Amniotic epithelial cell (primary cell): ENCODE measurements around the gene TGFB2.

ENCODE experiments used
- DNase-seq: peaks from one replicate; pipeline ENCODE4 v3.0.0-alpha.2; 2010; ENCODE audit warnings: low read depth

TGFB2 gene

DNA sequence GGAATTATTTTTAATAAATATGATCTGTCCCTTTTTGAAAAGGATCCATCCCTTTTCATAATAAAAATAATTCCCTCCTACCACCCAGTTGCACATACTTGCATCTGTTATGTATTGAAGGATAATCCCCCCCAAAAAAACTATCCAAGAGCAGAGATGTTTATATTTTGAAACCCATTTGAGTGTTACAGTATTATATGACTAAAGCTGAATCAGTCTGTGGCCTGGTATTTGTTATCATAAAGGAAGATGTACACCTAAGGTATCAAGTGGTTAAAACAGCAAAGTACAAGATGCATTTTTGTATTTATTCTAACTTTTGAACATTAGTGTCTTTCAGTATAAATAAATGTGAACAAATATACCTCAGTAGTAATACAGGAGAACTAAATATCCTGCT lies 12.7 kb upstream of the TGFB2 start:
- no peak for DNase-seq

DNA sequence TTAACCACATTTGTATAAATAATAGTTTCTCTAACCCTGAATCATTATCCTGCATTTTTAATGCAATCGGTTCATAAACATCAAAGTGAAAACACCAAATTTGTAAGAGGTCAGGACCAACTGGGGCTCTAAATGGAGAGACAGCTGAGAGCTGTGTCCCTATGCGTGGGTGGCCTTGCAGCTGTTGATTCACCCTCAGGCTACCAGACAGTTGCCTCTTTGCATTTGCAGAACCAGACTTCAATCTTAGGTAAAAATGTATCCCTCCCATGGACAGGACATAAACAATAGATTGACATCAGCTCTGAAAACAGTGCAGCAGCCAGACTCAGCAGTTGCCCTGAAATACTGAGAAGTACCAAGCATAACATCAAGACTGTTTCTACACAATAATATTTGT lies 8.8 kb upstream of the TGFB2 start:
- DNase-seq: no peak

DNA sequence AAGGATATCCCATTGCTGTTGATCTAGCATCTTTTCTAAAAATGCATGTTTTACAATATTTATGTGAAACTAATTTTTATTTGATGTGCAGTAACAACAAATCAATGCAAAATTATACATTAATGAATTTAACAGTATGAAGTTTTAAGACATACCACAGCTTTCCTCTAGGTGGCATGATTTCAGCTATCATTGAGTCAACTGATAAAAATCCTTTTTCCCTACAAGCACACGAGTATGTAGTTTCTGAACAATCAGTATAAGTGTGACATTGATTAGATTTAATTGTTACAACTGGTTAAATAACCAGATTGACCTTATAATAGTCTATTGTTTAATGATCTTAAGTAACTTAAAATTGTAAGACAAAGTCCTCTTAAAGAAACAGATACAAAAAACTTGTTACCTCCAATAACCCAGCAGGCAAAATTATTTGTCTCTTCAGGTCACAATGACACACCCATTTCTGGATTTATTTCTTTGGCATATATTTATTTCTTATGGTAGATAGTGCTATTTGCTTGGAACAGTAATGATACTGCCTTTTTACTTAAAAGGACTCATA lies 5.8 kb upstream of the TGFB2 start:
- peak; percentile 43 for DNase-seq

DNA sequence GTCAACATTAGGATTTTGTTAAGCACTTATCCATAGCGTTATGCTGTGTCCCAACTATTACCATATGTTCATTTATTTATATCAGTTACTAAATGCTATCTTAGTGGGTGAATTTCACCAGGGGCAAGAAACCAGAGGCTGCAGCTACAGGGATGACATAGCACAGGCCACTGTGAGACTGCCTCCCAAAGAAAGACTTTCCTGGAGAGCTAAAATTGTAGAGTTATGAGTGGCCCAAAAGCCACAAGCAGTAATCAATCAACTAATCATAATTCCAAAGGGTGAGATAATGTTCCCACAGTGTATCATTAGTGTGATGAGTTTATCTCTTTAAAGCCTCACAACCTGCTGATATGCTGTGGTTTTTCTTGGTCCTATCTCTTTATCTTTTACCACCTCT lies 3.8 kb upstream of the TGFB2 start:
- peak; percentile 68 for DNase-seq

DNA sequence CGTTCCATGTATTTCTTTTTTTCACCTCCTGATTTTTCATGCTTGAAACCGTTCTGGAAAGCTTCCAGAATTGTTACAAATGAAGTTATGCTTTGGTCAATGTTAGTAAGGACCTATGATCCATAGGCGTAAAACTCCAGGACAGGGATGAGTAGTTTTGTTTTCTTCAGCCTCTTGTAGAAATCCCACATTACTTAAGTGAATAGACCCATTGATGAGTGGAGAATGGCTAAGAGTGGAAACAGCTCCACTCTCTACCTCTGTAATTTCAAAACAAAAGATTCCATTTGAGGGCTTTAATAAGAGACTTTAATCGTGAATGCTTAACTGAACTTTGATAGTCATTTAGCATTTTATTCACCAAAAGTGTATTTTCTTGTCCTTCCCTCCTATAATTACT lies 3.0 kb upstream of the TGFB2 start:
- no peak for DNase-seq

DNA sequence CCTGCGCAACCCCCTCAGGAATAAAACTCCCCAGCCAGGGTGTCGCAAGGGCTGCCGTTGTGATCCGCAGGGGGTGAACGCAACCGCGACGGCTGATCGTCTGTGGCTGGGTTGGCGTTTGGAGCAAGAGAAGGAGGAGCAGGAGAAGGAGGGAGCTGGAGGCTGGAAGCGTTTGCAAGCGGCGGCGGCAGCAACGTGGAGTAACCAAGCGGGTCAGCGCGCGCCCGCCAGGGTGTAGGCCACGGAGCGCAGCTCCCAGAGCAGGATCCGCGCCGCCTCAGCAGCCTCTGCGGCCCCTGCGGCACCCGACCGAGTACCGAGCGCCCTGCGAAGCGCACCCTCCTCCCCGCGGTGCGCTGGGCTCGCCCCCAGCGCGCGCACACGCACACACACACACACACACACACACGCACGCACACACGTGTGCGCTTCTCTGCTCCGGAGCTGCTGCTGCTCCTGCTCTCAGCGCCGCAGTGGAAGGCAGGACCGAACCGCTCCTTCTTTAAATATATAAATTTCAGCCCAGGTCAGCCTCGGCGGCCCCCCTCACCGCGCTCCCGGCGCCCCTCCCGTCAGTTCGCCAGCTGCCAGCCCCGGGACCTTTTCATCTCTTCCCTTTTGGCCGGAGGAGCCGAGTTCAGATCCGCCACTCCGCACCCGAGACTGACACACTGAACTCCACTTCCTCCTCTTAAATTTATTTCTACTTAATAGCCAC lies 696 bp downstream of the TGFB2 start:
- DNase-seq: peak; percentile 79

DNA sequence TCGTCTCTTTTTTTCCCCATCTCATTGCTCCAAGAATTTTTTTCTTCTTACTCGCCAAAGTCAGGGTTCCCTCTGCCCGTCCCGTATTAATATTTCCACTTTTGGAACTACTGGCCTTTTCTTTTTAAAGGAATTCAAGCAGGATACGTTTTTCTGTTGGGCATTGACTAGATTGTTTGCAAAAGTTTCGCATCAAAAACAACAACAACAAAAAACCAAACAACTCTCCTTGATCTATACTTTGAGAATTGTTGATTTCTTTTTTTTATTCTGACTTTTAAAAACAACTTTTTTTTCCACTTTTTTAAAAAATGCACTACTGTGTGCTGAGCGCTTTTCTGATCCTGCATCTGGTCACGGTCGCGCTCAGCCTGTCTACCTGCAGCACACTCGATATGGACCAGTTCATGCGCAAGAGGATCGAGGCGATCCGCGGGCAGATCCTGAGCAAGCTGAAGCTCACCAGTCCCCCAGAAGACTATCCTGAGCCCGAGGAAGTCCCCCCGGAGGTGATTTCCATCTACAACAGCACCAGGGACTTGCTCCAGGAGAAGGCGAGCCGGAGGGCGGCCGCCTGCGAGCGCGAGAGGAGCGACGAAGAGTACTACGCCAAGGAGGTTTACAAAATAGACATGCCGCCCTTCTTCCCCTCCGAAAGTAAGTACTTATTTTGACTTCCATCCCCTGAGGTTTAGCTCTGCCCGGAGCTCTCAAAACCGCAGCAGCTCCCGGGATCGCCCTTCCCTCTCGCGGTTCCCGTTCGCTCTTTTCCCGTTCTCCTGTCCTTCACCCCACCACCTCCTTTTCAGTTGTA lies 1.5 kb downstream of the TGFB2 start:
- peak; percentile 35 for DNase-seq

DNA sequence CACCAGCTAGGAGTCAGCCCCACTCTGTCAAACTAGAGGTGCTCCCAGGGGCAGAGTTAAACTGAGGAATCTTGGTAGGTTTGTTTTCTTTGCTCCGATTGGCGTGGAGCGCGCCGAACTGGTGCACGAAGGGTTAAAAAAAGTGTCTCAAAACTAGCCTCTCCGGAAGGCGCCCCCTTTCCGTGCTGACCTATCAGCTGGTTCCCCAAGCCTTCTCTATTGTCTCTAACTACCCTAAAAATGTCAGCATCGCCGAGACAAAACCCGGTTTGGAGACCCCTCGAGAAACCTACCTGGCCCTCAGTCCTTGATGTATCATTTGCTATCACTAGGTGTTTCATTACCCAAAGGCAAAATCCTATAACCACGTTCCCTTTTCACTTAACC lies 2.2 kb downstream of the TGFB2 start:
- DNase-seq: peak; percentile 40

DNA sequence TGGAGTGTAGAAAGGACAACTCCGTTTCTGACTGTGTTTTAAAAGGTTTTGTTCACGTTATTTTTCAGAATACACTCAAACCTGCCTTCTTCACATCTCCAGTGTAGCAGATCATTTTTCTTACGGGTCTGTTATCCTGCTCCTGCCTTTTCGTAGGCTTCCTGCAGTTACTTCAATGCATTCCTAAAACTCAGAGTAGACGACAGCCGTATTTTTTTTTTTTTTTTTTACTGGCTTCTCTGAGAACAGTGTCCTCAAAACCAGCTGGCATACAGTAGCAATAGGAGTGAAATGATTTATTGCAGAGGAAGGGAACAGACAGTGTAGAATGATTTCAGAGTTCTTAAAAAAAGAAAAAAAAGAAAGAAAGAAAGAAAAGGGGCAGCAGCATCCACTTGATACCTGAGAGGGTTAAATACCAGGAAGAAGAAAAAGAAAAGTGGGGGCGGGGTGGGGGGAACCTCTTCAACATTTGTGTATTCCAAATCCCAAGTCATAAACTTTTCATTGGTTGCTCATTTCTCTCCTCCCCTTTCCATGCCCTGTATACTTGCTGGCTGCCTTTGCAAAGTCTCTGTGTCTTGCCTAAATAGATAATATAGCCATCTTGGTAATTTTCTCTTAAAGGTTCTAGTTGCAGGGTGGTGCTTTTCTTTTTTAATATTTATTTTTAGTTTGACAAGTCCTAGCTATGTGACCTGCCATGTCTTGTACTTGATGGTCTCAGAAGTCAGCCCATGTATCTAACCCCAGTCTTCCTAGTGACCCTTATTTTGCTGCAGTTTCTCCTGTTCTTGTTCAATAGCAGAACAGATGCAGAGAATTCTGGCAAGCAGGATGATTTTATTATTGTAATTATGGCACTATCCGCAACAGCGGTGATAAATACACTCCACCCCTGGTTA lies 2.8 kb downstream of the TGFB2 start:
- peak; percentile 62 for DNase-seq

DNA sequence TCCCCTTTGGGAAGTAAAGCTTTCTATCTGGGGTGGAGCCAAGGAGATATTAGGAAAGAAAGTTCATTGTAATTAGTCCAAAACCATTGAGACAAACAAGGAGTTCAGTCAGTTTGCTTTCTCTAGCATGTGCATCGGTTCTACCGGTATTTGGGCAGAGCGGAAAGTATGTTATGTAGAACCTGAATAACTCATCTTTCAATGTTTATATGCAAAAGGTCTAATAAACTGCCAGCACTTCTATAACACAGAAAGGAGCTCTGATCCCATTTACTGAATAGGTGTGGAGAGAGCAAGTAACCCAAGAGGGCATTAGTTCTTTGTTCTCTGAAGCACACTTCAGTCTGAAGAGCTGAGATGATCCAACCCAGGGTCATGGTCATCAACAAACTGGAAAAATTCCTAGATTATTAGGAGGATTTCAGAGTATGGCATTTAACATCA lies 3.5 kb downstream of the TGFB2 start:
- DNase-seq: no peak

DNA sequence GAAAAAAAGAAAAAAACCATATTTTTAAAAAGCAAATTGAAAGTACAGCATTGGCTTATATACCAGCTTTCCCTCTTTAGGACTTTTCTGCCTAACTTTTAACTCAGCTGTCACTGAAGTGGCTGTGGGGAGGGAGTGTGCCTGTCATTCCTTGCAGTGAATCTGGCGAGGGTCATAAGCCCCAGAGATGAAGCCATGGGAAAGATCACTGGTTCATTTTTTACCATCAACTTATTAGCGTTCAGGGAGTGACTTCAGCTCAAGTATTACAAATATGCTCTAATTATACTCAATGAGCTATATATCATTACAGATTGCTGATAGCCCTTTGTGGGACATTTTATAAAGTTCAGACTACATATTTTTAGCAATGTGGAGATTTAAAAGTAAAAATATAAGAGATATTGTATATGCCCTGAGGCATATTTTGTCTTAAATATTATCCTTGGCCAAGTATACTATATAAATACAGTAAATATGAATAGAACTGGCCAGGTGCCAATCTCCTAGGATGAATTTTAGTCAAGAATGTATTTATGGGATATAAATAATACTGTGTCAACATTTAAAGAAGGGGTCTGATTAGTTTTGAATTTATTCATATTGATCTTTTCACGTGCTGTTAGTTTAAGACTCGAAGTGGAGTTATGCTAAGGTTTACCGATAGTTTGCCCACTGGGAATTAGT lies 4.4 kb downstream of the TGFB2 start:
- no peak for DNase-seq

DNA sequence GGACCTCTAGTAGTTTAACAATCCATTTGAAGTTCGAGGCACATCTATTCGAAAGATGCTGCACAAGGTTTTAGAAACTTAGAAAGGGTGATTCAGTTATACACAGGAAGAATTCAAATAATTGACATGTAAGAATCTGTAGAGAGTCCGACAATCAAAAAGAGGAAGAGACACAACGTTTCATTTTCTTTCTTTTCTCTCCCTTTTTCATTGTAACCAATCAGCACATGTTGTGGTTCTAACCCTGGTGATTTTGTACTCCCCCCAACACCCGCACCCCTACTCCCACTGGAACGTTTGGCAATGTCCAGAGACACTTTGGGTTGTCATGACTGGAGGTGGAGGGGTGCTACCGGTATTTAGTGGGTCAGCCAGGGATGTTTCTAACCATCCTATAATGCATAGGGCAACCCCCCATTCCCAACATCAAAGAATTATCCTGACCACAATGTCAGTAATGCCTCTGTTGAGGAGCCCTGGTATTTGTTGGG lies 4.9 kb downstream of the TGFB2 start:
- DNase-seq: no peak

DNA sequence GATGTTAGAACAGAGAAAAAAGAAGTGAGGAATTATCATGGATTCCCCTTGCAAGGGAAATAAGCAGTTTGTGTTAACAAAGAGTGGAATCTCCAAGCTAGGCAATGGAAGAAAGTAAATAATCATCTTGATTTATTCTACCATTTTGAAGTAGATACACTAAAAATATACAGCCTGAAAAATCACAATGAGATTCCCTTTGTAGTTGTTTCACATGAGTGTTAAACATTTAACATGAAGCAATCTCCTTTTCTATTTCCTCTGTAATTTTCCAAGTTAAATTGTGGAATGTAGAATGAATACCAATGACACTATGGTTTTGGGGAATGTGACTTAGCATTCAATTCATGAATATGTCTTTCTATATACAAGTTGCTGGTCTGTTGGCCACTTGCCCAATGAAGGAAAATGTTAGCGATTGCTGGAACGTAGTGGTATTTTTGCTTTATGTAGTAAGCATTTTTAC lies 5.7 kb downstream of the TGFB2 start:
- peak; percentile 58 for DNase-seq

DNA sequence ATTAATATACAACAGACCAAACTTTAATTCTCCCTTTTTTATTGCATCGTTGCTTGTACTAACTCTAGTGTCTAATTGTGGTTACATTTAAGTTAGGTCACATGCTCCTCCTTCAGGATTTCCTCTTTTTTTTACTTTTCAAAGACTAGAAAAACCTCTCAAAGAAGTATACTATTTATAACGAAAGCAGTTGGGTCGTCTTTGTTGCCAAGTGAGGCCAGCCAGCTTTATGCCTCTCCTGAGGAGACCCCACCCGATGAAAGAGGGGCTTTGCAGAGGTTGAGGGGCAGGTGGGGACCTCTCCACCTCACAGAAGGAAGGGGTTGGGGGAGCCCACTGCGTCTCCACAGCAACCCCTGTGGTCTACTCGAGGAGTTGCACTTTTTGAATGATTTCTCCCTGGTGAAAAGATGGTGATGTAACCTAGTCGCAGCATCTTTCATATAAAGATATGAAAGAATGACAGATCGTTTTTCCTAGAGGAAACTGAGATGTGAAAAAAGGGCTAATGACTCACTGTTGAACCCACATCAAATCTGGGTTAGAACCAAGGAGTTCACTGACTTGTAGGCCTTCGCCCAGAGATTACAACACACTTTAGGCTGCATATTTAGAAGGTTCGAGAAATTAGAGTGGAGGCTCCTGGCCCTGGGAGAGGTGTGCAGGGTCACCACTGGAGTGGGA lies 6.4 kb downstream of the TGFB2 start:
- peak; percentile 97 for DNase-seq

DNA sequence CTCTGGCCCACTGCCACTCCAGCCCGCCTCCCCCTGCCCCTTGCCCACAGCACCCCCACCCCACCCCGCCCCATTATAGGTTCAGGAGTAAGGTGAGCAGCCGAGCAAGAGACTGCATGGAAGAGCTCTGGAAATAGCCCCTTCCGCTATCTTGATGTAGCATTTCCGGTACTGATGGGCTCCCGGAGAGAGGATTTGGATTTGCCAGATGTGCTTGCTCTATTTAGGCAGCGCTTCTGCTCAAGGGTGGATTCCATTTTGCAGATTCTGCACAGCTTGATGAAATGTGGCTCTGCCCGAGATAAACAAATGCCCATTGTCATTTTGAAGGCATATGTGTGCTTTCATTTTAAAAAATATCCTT lies 6.9 kb downstream of the TGFB2 start:
- DNase-seq: no peak

DNA sequence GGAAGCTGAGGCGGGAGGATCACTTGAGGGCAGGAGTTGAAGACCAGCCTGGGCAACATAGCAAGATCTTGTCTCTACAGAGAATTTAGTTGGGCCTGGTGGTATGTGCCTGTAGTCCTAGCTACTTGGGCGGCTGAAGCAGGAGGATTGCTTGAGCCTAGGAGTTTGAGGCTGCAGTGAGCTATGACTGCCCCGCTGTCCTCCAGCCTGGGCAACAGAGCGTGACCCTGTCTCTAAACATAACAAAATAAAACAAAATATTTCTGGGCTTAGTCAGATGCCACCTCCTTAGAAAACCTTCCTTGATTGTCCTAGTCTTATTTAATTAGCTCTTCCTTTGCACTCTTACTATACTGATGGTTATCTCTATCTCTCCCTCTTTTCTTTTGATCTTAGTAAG lies 8.5 kb downstream of the TGFB2 start:
- DNase-seq: no peak

DNA sequence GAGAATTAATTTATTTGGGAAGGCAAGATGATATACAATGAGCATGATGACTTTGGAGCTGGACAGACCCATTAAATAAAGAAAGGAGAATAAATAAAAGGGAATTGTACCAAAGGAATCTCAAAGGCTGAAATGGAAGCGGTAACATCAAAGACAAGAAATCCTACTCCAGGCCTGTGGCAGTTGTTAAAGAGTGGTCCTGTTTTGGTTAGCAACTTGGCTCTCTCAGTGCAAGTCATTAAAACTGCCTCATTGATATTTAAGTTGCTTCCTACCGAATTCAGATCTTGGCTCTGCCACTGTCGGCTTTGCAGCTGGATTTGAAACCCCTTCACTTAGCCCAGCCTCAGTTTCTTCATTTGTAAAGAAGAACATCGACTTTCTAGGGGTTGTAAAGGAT lies 10.1 kb downstream of the TGFB2 start:
- no peak for DNase-seq

DNA sequence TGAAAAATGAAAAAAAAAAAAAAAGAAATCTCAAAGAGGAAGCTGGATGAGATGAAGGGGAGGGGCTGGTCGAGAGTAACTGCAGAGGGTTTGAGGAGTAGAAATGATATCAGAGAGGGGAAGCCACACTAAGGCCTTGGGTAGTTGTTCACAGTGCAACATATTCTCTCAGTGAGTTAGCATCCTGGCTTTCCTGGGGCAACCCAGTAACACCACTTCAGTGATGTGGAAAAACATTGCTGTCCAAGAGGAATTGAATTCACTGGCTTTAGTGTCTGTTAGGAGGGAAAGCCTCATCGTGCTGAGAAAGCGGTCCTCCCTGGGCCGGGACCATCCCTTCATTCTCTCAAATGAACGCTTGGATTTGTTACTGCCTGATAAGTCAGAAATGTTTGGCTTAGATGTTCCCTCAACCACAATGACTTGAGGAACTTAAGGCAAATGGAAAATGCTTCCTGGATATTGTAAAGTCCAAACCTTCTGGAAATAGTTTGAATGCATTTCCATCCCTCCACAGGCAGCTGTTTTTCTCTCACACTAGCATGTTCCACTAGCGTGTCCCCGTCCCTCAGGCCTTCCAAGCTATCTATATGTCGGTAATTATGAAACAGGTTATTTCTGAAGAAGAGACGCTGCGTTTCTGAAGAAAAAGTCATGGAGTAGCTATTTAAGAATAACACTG lies 12.2 kb downstream of the TGFB2 start:
- DNase-seq: peak; percentile 81

DNA sequence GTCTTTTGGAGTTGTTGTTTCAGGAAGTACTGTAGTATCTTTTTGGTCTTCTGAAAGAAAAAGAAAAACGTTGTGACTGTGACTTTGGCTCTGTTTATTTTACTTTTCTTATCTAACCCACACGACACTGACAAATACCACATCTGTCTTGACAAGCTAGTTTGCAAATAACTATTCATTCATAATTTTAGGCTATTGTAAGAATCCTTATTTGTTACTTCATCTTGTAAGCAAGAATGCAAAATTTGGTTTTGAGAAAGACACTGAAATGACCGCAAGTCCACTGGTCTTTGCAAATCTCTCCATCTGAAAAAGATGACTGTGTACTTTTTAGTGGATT lies 12.7 kb downstream of the TGFB2 start:
- DNase-seq: peak; percentile 65
